Measurements from ENCODE around the gene ATAD2B.

- TF ChIP-seq POLR2A (IDR thresholded peaks at IDR 0.05) = no peak
- TF ChIP-seq CTCF (IDR thresholded peaks at IDR 0.05) = no peak
- no peak for TF ChIP-seq EP300 (IDR thresholded peaks at IDR 0.05; ENCODE audit: low read depth)
Observed at GRCh38 chr2:23828256-23828980, 98.5 kb downstream of the ATAD2B start.

Data from transverse colon (tissue), 3 donors.